DND-41 (cell line): ENCODE results near the gene MAB21L2.

Source experiments
- ATAC-seq: fragments of 200-7000 bp; cut with Tn5 transposase; 3 replicates; pipeline ENCODE4 v1.9.1; 2021; ENCODE audit warnings: low read depth; ENCODE audit not compliant: insufficient read depth
- DNase-seq: peaks from one replicate; pipeline ENCODE4 v3.0.0-alpha.2; 2020
- H2AFZ ChIP-seq: 2 replicates; pipeline ENCODE4 v1.6.0; 2012; ENCODE audit warnings: low read depth, low read length
- H3K27ac ChIP-seq: 2 replicates; pipeline ENCODE4 v1.5.1; 2012; ENCODE audit warnings: low read length, inconsistent platforms
- H3K27me3 ChIP-seq: fragments of 200-600 bp; sonication (generic); 2 replicates; pipeline ENCODE4 v1.6.0; 2012; ENCODE audit warnings: low read length, mild to moderate bottlenecking, inconsistent platforms; ENCODE audit not compliant: insufficient read depth, poor library complexity
- H3K36me3 ChIP-seq: 2 replicates; pipeline ENCODE4 v1.5.1; 2012; ENCODE audit warnings: low read length, inconsistent platforms; ENCODE audit not compliant: insufficient read depth
- H3K4me1 ChIP-seq: 2 replicates; pipeline ENCODE4 v1.5.1; 2012; ENCODE audit warnings: mild to moderate bottlenecking, low read length; ENCODE audit not compliant: insufficient read depth
- H3K4me2 ChIP-seq: 2 replicates; pipeline ENCODE4 v1.6.0; 2012; ENCODE audit warnings: mild to moderate bottlenecking, moderate library complexity, low read length, inconsistent platforms; ENCODE audit not compliant: insufficient read depth
- H3K4me3 ChIP-seq, 2 experiments: fragments of 200-600 bp in 1 of 2; shearing (Covaris generic) in 1 of 2; 2 replicates each; pipeline ENCODE4 v1.5.1; 2012 to 2016; ENCODE audit warnings: inconsistent platforms in 2 of 2, low read length in 2 of 2, mild to moderate bottlenecking in 2 of 2, low read depth in 1 of 2, moderate library complexity in 1 of 2
- H3K79me2 ChIP-seq: 2 replicates; pipeline ENCODE4 v1.6.0; 2012; ENCODE audit warnings: low read length, inconsistent platforms; ENCODE audit not compliant: insufficient read depth
- H3K9ac ChIP-seq: 2 replicates; pipeline ENCODE4 v1.6.0; 2012; ENCODE audit warnings: low read depth, mild to moderate bottlenecking, inconsistent platforms, low read length, moderate library complexity
- H3K9me3 ChIP-seq: 2 replicates; pipeline ENCODE4 v1.5.1; 2012; ENCODE audit warnings: low read length, moderate library complexity, mild to moderate bottlenecking, inconsistent platforms; ENCODE audit not compliant: insufficient read depth, severe bottlenecking
- H4K20me1 ChIP-seq: 2 replicates; pipeline ENCODE4 v1.6.0; 2012; ENCODE audit warnings: low read length; ENCODE audit not compliant: insufficient read depth
- EZH2 ChIP-seq: IDR thresholded peaks from 3 replicates; pipeline ENCODE4 v1.6.1; 2012; ENCODE audit warnings: borderline replicate concordance, low read depth, mild to moderate bottlenecking, moderate library complexity, low read length, inconsistent platforms; ENCODE audit not compliant: severe bottlenecking
- TF ChIP-seq, protein P1 (sequence below): IDR thresholded peaks from 2 replicates; pipeline ENCODE4 v1.5.1; 2012; ENCODE audit warnings: borderline replicate concordance, low read length, moderate library complexity, mild to moderate bottlenecking; ENCODE audit not compliant: poor library complexity, severe bottlenecking; ENCODE audit errors: extremely low read depth

Gene MAB21L2

DNA sequence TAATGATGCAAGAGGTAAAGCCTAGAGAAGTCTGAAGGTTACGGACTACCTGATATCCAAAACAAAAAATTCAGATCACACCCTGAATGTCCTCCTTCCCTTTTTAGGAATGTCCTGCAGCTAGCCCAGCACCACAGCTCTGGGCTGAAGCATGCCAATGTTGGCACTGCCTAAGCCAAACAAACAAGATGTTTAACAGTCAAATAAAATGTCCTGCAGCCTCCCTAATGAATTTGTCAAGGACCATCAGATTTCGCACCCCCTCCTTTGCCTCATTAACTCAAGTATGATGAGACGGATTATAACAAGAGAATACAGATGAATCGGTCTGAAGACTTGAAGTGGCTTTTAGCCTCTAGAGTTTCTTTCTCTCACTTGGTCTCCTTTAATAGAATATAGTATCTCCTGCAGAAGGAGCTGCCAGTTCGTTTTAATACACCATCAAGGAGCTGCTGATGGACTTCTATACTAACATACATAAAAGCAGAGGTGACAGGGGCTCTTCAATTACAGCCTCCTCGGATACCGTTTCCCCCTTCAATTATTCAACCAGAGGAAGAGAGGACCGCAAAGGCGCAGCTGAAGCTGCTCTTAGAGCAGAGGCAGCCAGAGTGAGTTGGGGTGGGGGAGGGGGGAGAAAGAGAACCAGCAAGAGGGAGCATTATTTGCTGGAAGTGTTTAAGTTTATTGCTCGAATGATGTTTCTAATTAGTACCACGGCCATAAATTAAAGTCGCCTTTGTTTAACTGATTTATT, 3.0 kb upstream of the MAB21L2 start:
- H3K79me2 ChIP-seq: no peaks in the 10 kb centered on the region
- H3K36me3 ChIP-seq: peaks cover 13% of the 10 kb centered on the region
- H3K4me2 ChIP-seq: no peak overlapping the region
- ATAC-seq (no peak), DNase-seq (no peak)
- no peak overlapping the region for H2AFZ ChIP-seq
- peaks cover 10% of the 10 kb centered on the region for H3K9me3 ChIP-seq
- TF ChIP-seq, protein P1, sequence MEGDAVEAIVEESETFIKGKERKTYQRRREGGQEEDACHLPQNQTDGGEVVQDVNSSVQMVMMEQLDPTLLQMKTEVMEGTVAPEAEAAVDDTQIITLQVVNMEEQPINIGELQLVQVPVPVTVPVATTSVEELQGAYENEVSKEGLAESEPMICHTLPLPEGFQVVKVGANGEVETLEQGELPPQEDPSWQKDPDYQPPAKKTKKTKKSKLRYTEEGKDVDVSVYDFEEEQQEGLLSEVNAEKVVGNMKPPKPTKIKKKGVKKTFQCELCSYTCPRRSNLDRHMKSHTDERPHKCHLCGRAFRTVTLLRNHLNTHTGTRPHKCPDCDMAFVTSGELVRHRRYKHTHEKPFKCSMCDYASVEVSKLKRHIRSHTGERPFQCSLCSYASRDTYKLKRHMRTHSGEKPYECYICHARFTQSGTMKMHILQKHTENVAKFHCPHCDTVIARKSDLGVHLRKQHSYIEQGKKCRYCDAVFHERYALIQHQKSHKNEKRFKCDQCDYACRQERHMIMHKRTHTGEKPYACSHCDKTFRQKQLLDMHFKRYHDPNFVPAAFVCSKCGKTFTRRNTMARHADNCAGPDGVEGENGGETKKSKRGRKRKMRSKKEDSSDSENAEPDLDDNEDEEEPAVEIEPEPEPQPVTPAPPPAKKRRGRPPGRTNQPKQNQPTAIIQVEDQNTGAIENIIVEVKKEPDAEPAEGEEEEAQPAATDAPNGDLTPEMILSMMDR: no peak
- TF ChIP-seq EZH2: no peak
- H3K9ac ChIP-seq: no peak overlapping the region
- no peaks in the 10 kb centered on the region for H3K4me1 ChIP-seq
- H3K4me3 ChIP-seq: no peak overlapping the region
- H3K27me3 ChIP-seq: no peaks in the 10 kb centered on the region
- no peak overlapping the region for H3K27ac ChIP-seq
- no peaks in the 10 kb centered on the region for H4K20me1 ChIP-seq

DNA sequence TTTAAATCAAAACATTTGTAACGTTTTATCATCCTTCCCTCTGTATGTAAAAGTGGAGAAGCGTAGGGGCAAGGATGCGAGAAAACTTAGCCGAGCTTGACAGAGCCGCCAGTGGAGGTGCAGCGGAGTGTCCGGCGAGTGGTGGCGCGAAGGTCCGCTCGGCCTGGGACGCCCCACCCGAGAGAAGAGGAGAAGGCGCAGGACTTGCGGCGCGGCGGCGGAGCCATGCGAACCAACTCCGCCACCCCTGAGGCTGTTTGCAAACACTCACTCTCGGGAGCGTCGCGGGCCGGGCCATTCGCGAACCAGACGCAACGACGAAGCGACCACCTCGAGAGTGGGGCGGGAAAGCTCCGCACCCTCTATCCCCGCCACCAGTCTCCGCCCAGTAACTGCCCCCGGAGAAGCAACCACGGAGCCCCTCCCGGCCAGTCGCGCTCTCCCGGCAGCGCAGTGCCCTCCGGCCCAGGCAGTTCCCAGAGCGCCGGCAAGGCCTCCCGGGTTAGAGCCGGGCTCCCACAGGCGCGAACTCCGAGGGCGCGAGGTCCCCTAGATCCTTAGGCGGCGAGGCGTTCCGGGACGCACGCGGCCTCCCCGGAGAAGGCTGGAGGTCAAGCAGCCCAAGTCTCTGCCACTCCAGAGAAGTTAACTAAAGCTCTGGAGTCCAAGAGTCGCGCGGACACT, 2.3 kb upstream of the MAB21L2 start:
- DNase-seq: no peak
- Histone ChIP-seq H3K9ac (no peak overlapping the region), H3K27me3 (no peaks in the 10 kb centered on the region), H3K4me3 (no peak overlapping the region), H4K20me1 (no peaks in the 10 kb centered on the region), H3K4me1 (no peaks in the 10 kb centered on the region), H3K79me2 (no peaks in the 10 kb centered on the region), H3K9me3 (peaks cover 10% of the 10 kb centered on the region), H2AFZ (no peak overlapping the region), H3K4me2 (no peak overlapping the region), H3K36me3 (peaks cover 14% of the 10 kb centered on the region), H3K27ac (no peak overlapping the region)
- TF ChIP-seq, protein P1: no peak
- no peak for TF ChIP-seq EZH2
- no peak for ATAC-seq

DNA sequence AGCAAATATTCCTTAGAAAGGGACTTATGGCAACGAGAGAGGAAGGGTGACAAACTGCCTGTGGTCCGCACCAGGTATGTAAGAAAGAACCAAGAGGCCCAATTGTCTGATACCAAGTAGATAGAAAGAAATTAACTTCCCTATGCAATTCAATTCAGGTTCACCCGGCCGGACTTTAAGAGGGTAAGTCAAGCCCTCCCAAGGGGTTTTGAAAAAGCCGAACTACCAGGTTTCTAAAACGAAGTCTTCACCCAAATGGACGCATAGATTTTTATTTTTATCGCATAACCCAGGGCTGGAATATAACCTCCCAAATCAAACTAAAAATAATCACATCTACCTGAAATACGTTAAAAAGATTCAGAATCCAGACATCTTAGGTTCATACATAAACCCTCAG, 1.6 kb upstream of the MAB21L2 start:
- H3K4me3 ChIP-seq: no peak overlapping the region
- no peaks in the 10 kb centered on the region for H3K27me3 ChIP-seq
- ATAC-seq (no peak), DNase-seq (no peak)
- TF ChIP-seq, protein P1: no peak
- H3K27ac ChIP-seq: no peak overlapping the region
- peaks cover 10% of the 10 kb centered on the region for H3K9me3 ChIP-seq
- H3K9ac ChIP-seq: no peak overlapping the region
- peaks cover 14% of the 10 kb centered on the region for H3K36me3 ChIP-seq
- no peaks in the 10 kb centered on the region for H4K20me1 ChIP-seq
- H3K79me2 ChIP-seq: no peaks in the 10 kb centered on the region
- H3K4me1 ChIP-seq: no peaks in the 10 kb centered on the region
- H3K4me2 ChIP-seq: no peak overlapping the region
- no peak overlapping the region for H2AFZ ChIP-seq
